GM21526 (cell line): ENCODE data around the gene FBXW5.

Experiments
- ATAC-seq: cut with Tn5 transposase; IDR thresholded peaks from one replicate; pipeline ENCODE4 v1.9.1; 2021; ENCODE audit warnings: moderate library complexity; ENCODE audit not compliant: unreplicated experiment, low FRiP score

FBXW5 gene

GRCh38 chr9:136978073-136978864, 33.7 kb upstream of the FBXW5 start:
- no peak for ATAC-seq

- no peak for ATAC-seq
Observed at GRCh38 chr9:136977649-136978072, 33.1 kb upstream of the FBXW5 start.

- no peak for ATAC-seq
Observed at GRCh38 chr9:136977223-136977622, 32.7 kb upstream of the FBXW5 start, which contains the start of gene PTGDS. Gene PTGDS, plus strand, starts transcription at chr9:136977504. Its CDS starts 75 bp downstream, at chr9:136977579.

- no peak for ATAC-seq
Observed at GRCh38 chr9:136975644-136976043, 31.1 kb upstream of the FBXW5 start.

GRCh38 chr9:136974817-136975535, 30.4 kb upstream of the FBXW5 start:
- ATAC-seq, result no peak

- ATAC-seq, result no peak
Observed at GRCh38 chr9:136973618-136974617, 29.4 kb upstream of the FBXW5 start.

- no peak for ATAC-seq
Observed at GRCh38 chr9:136972743-136973142, 28.2 kb upstream of the FBXW5 start.

GRCh38 chr9:136972335-136972734, 27.8 kb upstream of the FBXW5 start:
- no peak for ATAC-seq

GRCh38 chr9:136971746-136972145, 27.2 kb upstream of the FBXW5 start:
- ATAC-seq, result no peak

GRCh38 chr9:136970361-136970760, 25.8 kb upstream of the FBXW5 start:
- ATAC-seq, result no peak

- no peak for ATAC-seq
Observed at GRCh38 chr9:136969774-136970173, 25.2 kb upstream of the FBXW5 start.

- no peak for ATAC-seq
Observed at GRCh38 chr9:136969150-136969549, 24.6 kb upstream of the FBXW5 start.

GRCh38 chr9:136968333-136969127, 24.0 kb upstream of the FBXW5 start:
- ATAC-seq, result no peak

- ATAC-seq, result no peak
Observed at GRCh38 chr9:136965771-136966484, 21.4 kb upstream of the FBXW5 start.

GRCh38 chr9:136964833-136965422, 20.4 kb upstream of the FBXW5 start:
- no peak for ATAC-seq

- no peak for ATAC-seq
Observed at GRCh38 chr9:136964171-136964689, 19.7 kb upstream of the FBXW5 start.

- no peak for ATAC-seq
Observed at GRCh38 chr9:136963751-136964150, 19.2 kb upstream of the FBXW5 start.

GRCh38 chr9:136963341-136963740, 18.8 kb upstream of the FBXW5 start:
- no peak for ATAC-seq
